PC-3 (cell line): ENCODE results near the gene TBC1D16. TPM values are rescaled to one million over a fixed set of nuclear protein-coding genes. Genes with fewer than 3 reads are reported as not detected.

Experiments used
- ATAC-seq: fragments of 200-7000 bp; cut with Tn5 transposase; 2 replicates; pipeline ENCODE4 v1.9.1; 2020; ENCODE audit warnings: mild to moderate bottlenecking, moderate library complexity
- BruUV-seq: library from RNA; stranded (reverse); fragments of 400-500 nt; replicated peaks from 2 replicates; lab custom pipeline; 2021; lab: Mats Ljungman, UMichigan
- CTCF ChIA-PET: fragments of 300-600 bp; sonication (Branson Sonifier 250); formaldehyde crosslinking; loops from one replicate; lab custom pipeline; 2022; ENCODE audit warnings: antibody characterized with exemption; lab: Charles Lee
- POLR2A ChIA-PET: fragments of 300-600 bp; sonication (Branson Sonifier 250); formaldehyde crosslinking; loops from one replicate; lab custom pipeline; 2022; ENCODE audit warnings: antibody characterized with exemption; ENCODE audit not compliant: unreplicated experiment; lab: Charles Lee
- DNase-seq: peaks from one replicate; pipeline ENCODE4 v3.0.0-alpha.2; 2015
- H2AFZ ChIP-seq: fragments of 300-600 bp; sonication (generic); 2 replicates; pipeline ENCODE4 v1.6.0; 2016; ENCODE audit warnings: antibody characterized with exemption, low read length
- H3F3A ChIP-seq: fragments of 300-600 bp; sonication (generic); one replicate; pipeline ENCODE4 v1.6.0; 2017; ENCODE audit warnings: antibody characterized with exemption, low read length, control low read depth, mild to moderate bottlenecking; ENCODE audit not compliant: unreplicated experiment
- H3K27ac ChIP-seq: fragments of 300-600 bp; sonication (generic); 2 replicates; pipeline ENCODE4 v1.5.1; 2016; ENCODE audit warnings: mild to moderate bottlenecking, low read length
- H3K27me3 ChIP-seq: fragments of 300-600 bp; sonication (generic); 2 replicates; pipeline ENCODE4 v1.6.1; 2016; ENCODE audit warnings: low read length, mixed read lengths
- H3K36me3 ChIP-seq: fragments of 300-600 bp; sonication (generic); 2 replicates; pipeline ENCODE4 v1.6.1; 2016; ENCODE audit warnings: low read depth, mixed run types, low read length, mixed read lengths
- H3K4me1 ChIP-seq: fragments of 300-600 bp; sonication (generic); 2 replicates; pipeline ENCODE4 v1.5.1; 2016; ENCODE audit warnings: low read length; ENCODE audit not compliant: insufficient read depth
- H3K4me2 ChIP-seq: fragments of 300-600 bp; sonication (generic); 2 replicates; pipeline ENCODE4 v1.6.0; 2016; ENCODE audit warnings: low read length
- H3K4me3 ChIP-seq: fragments of 300-600 bp; sonication (generic); 2 replicates; pipeline ENCODE4 v1.5.1; 2016; ENCODE audit warnings: mild to moderate bottlenecking, low read length, mixed read lengths
- H3K79me2 ChIP-seq: fragments of 300-600 bp; sonication (generic); 2 replicates; pipeline ENCODE4 v1.6.1; 2017; ENCODE audit warnings: low read length, mixed read lengths
- H3K9ac ChIP-seq: fragments of 300-600 bp; sonication (generic); 2 replicates; pipeline ENCODE4 v1.6.0; 2016; ENCODE audit warnings: mild to moderate bottlenecking, low read length
- H3K9me2 ChIP-seq: fragments of 300-600 bp; sonication (generic); replicated peaks from 2 replicates; pipeline ENCODE4 v1.6.1; 2016; ENCODE audit warnings: mixed run types, low read length, mixed read lengths
- H3K9me3 ChIP-seq: fragments of 300-600 bp; sonication (generic); 2 replicates; pipeline ENCODE4 v1.6.1; 2016; ENCODE audit warnings: low read length, mixed read lengths
- H4K20me1 ChIP-seq: fragments of 300-600 bp; sonication (generic); 2 replicates; pipeline ENCODE4 v1.6.1; 2016; ENCODE audit warnings: low read length, mixed read lengths
- CTCF ChIP-seq: fragments of 300-600 bp; sonication (generic); conservative IDR thresholded peaks from 2 replicates; pipeline ENCODE4 v1.5.1; 2017; ENCODE audit warnings: antibody characterized with exemption, low read depth, mild to moderate bottlenecking, low read length
- EZH2 ChIP-seq: fragments of 300-600 bp; sonication (generic); IDR thresholded peaks from one replicate; pipeline ENCODE4 v1.6.1; 2017; ENCODE audit warnings: antibody characterized with exemption, mild to moderate bottlenecking, low read length; ENCODE audit not compliant: unreplicated experiment
- EZH2phosphoT487 ChIP-seq: fragments of 300-600 bp; sonication (generic); IDR thresholded peaks from 2 replicates; pipeline ENCODE4 v1.6.1; 2018; ENCODE audit warnings: mild to moderate bottlenecking, antibody characterized with exemption, low read length, borderline replicate concordance
- intact Hi-C: fragments of 100-400 bp; cut with micrococcal nuclease; formaldehyde crosslinking; loops from 2 replicates; pipeline ENCODE4 v1.9.0; 2023
- total RNA-seq: library from RNA; depleted of rRNA; stranded (reverse); fragments of >200 nt; gene quantifications from 2 replicates; pipeline ENCODE4 v1.2.3, GENCODE V29; 2014

TBC1D16 gene
- total RNA-seq, 1 experiment from 2014 or later: 23.7 TPM

GRCh38 chr17:79942011-79942405 is 93.7 kb downstream of the TBC1D16 start:
- DNase-seq (no peak), ATAC-seq (no peak)
- H3K9me2 ChIP-seq: no peaks in the 10 kb centered on the region
- H4K20me1 ChIP-seq: no peaks in the 10 kb centered on the region
- no peak overlapping the region for H3K4me2 ChIP-seq
- H3K36me3 ChIP-seq: no peaks in the 10 kb centered on the region
- ChIA-PET CTCF (interaction anchor here (0.6 kb wide), 1 partner anchor 160 kb away, joined by 3 read pairs; the partner anchor contains the start of gene GAA), POLR2A (no interaction called here)
- H3K4me1 ChIP-seq: no peaks in the 10 kb centered on the region
- BruUV-seq: no TSS peak
- intact Hi-C loops: no loop called here
- H3K27me3 ChIP-seq: no peaks in the 10 kb centered on the region
- H3K79me2 ChIP-seq: no peaks in the 10 kb centered on the region
- H3F3A ChIP-seq: no peaks in the 10 kb centered on the region
- no peak overlapping the region for H3K27ac ChIP-seq
- no peak overlapping the region for H3K9ac ChIP-seq
- no peak overlapping the region for H2AFZ ChIP-seq
- H3K9me3 ChIP-seq: no peaks in the 10 kb centered on the region
- TF ChIP-seq EZH2 (no peak), CTCF (no peak), EZH2phosphoT487 (no peak)
- no peak overlapping the region for H3K4me3 ChIP-seq

- Histone ChIP-seq H3K4me3 (no peak overlapping the region), H3F3A (no peaks in the 10 kb centered on the region), H3K9me3 (no peaks in the 10 kb centered on the region), H3K9ac (no peak overlapping the region), H4K20me1 (no peaks in the 10 kb centered on the region), H3K79me2 (no peaks in the 10 kb centered on the region), H2AFZ (no peak overlapping the region), H3K4me2 (no peak overlapping the region), H3K27ac (no peak overlapping the region), H3K27me3 (no peaks in the 10 kb centered on the region), H3K4me1 (no peaks in the 10 kb centered on the region), H3K36me3 (no peaks in the 10 kb centered on the region), H3K9me2 (no peaks in the 10 kb centered on the region)
- intact Hi-C loops: no loop called here
- no peak for TF ChIP-seq CTCF
- TF ChIP-seq EZH2: no peak
- TF ChIP-seq EZH2phosphoT487: no peak
- CTCF ChIA-PET: interaction anchor here (0.6 kb wide), 1 partner anchor 160 kb away, joined by 3 read pairs; the partner anchor contains the start of gene GAA
- DNase-seq (no peak), ATAC-seq (no peak)
- BruUV-seq: no TSS peak
- POLR2A ChIA-PET: no interaction called here
Observed at GRCh38 chr17:79941088-79942010, 94.3 kb downstream of the TBC1D16 start.
